Fibroblast of villous mesenchyme (primary cell): ENCODE measurements around the gene TFAP2E. TPM values are rescaled to one million over a fixed set of nuclear protein-coding genes. Genes with fewer than 3 reads are reported as not detected.

Experiments used
- DNase-seq: peaks from one replicate; pipeline ENCODE4 v3.0.0-alpha.2; 2010; ENCODE audit warnings: low read depth
- H3K4me3 ChIP-seq: 2 replicates; pipeline ENCODE4 v1.5.1; 2011; ENCODE audit warnings: low read depth, mild to moderate bottlenecking, low read length
- CTCF ChIP-seq: IDR thresholded peaks from 2 replicates; pipeline ENCODE4 v1.5.1; 2012; ENCODE audit warnings: low read depth, mild to moderate bottlenecking, low read length; ENCODE audit not compliant: insufficient read depth
- total RNA-seq: library from RNA; depleted of rRNA; stranded (reverse); fragments of >200 nt; gene quantifications from 2 replicates; pipeline ENCODE4 v1.2.3, GENCODE V29; 2012

TFAP2E gene
- total RNA-seq, 1 donor: under 0.01 TPM

- peak; percentile 41 for TF ChIP-seq CTCF
- peak; percentile 85 for DNase-seq
- no peak overlapping the region for H3K4me3 ChIP-seq
Observed at GRCh38 chr1:35544976-35545375, 28.1 kb upstream of the TFAP2E start.

DNA sequence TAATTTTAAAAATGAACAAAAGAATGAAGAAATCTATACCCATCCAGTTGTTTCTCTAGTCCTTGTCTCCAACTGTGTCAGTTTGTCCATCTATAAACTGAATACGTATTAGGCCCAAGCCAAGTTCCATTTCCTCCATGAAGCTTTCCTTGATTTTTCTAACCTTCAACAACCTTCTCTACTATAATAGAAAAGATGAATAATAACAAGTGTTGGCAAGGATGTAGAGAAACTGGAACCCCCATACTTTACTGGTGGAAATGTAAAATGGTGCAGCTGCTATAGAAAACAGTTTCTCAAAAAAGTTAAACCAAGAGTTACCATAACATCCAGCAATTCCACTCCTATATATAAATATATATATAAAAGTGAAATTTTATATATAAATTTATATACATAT is 26.5 kb upstream of the TFAP2E start:
- no peak overlapping the region for H3K4me3 ChIP-seq
- no peak for TF ChIP-seq CTCF
- no peak for DNase-seq

- TF ChIP-seq CTCF: no peak
- H3K4me3 ChIP-seq: no peak overlapping the region
- DNase-seq: no peak
Observed at GRCh38 chr1:35553851-35554250, 19.3 kb upstream of the TFAP2E start.

GRCh38 chr1:35554266-35555211 is 18.6 kb upstream of the TFAP2E start:
- no peak for TF ChIP-seq CTCF
- DNase-seq: no peak
- no peak overlapping the region for H3K4me3 ChIP-seq

DNA sequence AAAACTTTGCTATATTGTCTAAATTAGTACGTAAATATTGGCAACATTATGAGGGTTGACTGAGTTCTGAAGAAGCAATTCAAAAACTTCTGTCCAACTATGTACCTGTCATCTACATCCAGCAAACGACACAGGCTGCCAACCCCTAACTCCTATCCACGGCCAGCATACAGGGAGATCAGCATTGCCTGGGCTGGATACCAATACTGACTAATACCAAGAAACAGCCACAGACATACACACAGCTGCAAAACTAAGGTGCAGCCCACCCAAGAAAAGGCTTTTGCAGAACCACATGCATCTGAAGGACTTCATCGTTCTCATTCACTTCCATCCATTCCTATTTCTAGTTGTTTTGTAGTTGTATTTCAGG is 17.9 kb upstream of the TFAP2E start:
- TF ChIP-seq CTCF: no peak
- no peak overlapping the region for H3K4me3 ChIP-seq
- no peak for DNase-seq

GRCh38 chr1:35555601-35556477 is 17.3 kb upstream of the TFAP2E start:
- no peak for TF ChIP-seq CTCF
- H3K4me3 ChIP-seq: peak overlapping the region; percentile 94
- no peak for DNase-seq
